Kidney (tissue), 14 donors: Measurements from ENCODE around the gene BRD3OS. TPM values are rescaled to one million over a fixed set of nuclear protein-coding genes. Genes with fewer than 3 reads are reported as not detected.

Source experiments
- DNase-seq, 5 donors: peaks; one replicate each; pipeline ENCODE4 v3.0.0-alpha.2; 2013 to 2020
- FAIRE-seq: peaks from 2 replicates; lab custom pipeline; 2012; peaks lifted over from hg19 to GRCh38; lab: Jason Lieb, UNC
- H3K27ac ChIP-seq, 2 donors: one replicate each; pipeline ENCODE4 v1.7.0; 2013; ENCODE audit warnings: low read depth in 2 of 2, low read length in 2 of 2, inconsistent platforms in 1 of 2
- H3K27me3 ChIP-seq: one replicate; pipeline ENCODE4 v1.7.1; 2013; ENCODE audit warnings: low read length, inconsistent platforms; ENCODE audit not compliant: control insufficient read depth, insufficient read depth
- H3K36me3 ChIP-seq, 3 donors: one replicate each; pipeline versions ENCODE4 v1.7.0 to v1.7.1; 2013; ENCODE audit warnings: low read length in 3 of 3, control low read depth in 1 of 3, inconsistent platforms in 1 of 3; ENCODE audit not compliant: insufficient read depth in 3 of 3, control insufficient read depth in 2 of 3
- H3K4me1 ChIP-seq, 3 donors: one replicate each; pipeline versions ENCODE4 v1.7.0 to v1.7.1; 2013; ENCODE audit warnings: low read length in 3 of 3, inconsistent platforms in 1 of 3, low read depth in 1 of 3; ENCODE audit not compliant: control insufficient read depth in 2 of 3, insufficient read depth in 2 of 3
- H3K4me3 ChIP-seq, 3 donors: one replicate each; pipeline versions ENCODE4 v1.7.0 to v1.8.1; 2013; ENCODE audit warnings: low read length in 3 of 3, control low read depth in 1 of 3, inconsistent platforms in 1 of 3
- H3K9ac ChIP-seq, 3 donors: one replicate each; pipeline versions ENCODE4 v1.7.0 to v1.7.1; 2013; ENCODE audit warnings: low read length in 3 of 3, control low read depth in 1 of 3, inconsistent platforms in 1 of 3
- H3K9me3 ChIP-seq, 3 donors: one replicate each; pipeline versions ENCODE4 v1.7.0 to v1.7.1; 2013; ENCODE audit warnings: low read length in 3 of 3, control low read depth in 1 of 3, inconsistent platforms in 1 of 3; ENCODE audit not compliant: control insufficient read depth in 2 of 3, insufficient read depth in 1 of 3
- intact Hi-C: fragments of 100-400 bp; cut with DNase I; formaldehyde crosslinking; loops from one replicate; pipeline ENCODE4 v1.11.1; 2022
- polyA plus RNA-seq: library from polyadenylated mRNA; stranded (reverse); fragments of 350-450 nt; fragmentation: Illumina TruSeq; extraction: RNeasy Lipid Tissue Mini Kit (QIAGEN cat#74804); gene quantifications from one replicate; pipeline ENCODE4 v1.2.3, GENCODE V29; 2014; ENCODE audit warnings: low read depth, low replicate concordance; ENCODE audit not compliant: insufficient read depth
- total RNA-seq: library from RNA; stranded (reverse); fragmentation: NEBNext Ultra II Directional; extraction: Animal tissue kit (Norgen Biotek cat#: 25700); gene quantifications from one replicate; pipeline ENCODE4 v1.2.1, GENCODE V29; 2021
- TF ChIP-seq, protein P1 (sequence below): IDR thresholded peaks from 3 replicates; pipeline ENCODE4 v1.5.1; 2012; ENCODE audit warnings: mild to moderate bottlenecking, moderate library complexity, borderline replicate concordance; ENCODE audit not compliant: insufficient read depth; ENCODE audit errors: extremely low read depth
- donor health status: control.
- donor health status: control.
- donor health status: control.
- donor health status: control.
- donor health status: control.
- donor health status: DM: yes; HTN: yes; CAD: no.
- donor health status: Normal renal cell carcinoma (clear cell type).

The BRD3OS gene
- total and polyA plus RNA-seq, 2 donors from 2014 or later, result 16.5 to 24.4 TPM

GRCh38 chr9:133992780-133993634 lies 32.3 kb upstream of the BRD3OS start:
- intact Hi-C loops, result no loop called here
- no peaks in the 10 kb centered on the region for H3K36me3 ChIP-seq
- peaks cover 0 to 27% (median 13%) of the 10 kb centered on the region in 3 donors for H3K4me1 ChIP-seq
- no peak for FAIRE-seq
- peak; percentile 77 to 96 (median 86) for DNase-seq
- peak overlapping the region; percentile 41 to 87 (median 53) for H3K4me3 ChIP-seq
- H3K27ac ChIP-seq, result peak overlapping the region; percentile 95 to 96
- H3K9me3 ChIP-seq, result no peaks in the 10 kb centered on the region
- H3K27me3 ChIP-seq, result no peaks in the 10 kb centered on the region
- peak overlapping the region in 2 of 3 donors; percentile 69 to 90 for H3K9ac ChIP-seq
- TF ChIP-seq, protein P1, sequence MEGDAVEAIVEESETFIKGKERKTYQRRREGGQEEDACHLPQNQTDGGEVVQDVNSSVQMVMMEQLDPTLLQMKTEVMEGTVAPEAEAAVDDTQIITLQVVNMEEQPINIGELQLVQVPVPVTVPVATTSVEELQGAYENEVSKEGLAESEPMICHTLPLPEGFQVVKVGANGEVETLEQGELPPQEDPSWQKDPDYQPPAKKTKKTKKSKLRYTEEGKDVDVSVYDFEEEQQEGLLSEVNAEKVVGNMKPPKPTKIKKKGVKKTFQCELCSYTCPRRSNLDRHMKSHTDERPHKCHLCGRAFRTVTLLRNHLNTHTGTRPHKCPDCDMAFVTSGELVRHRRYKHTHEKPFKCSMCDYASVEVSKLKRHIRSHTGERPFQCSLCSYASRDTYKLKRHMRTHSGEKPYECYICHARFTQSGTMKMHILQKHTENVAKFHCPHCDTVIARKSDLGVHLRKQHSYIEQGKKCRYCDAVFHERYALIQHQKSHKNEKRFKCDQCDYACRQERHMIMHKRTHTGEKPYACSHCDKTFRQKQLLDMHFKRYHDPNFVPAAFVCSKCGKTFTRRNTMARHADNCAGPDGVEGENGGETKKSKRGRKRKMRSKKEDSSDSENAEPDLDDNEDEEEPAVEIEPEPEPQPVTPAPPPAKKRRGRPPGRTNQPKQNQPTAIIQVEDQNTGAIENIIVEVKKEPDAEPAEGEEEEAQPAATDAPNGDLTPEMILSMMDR, result peak; percentile 32

DNA sequence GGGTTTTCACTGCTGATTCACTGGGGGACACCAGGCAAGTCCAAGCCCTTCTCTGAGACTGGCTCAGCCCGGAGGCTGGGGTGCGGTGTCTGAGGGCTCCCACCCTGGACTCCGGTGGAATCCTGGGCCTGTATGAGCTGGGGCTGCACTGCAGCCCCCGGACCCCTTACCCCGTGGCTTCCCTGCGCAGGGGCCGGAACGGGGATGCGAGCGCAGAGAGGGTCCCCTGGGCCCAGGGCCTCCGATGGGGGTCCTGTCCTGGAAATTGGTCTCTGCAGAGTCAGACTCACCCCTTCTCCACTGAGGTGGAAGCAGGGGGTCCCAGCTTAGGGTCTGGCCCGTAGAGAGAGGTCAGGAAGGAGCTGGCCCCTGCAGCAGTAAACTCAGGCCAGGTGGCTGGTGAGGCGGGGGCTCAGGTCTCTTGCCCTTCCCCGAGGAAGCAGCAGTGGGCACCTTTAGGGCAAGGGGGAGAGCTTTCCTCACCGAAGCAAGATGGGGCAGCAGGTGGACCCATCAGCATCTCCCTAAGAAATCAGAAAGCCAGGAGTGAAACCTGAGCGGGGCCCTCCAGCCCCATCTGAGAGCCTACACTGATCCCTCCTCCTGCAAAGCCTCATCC lies 31.5 kb upstream of the BRD3OS start:
- H3K4me3 ChIP-seq, result peak overlapping the region in 2 of 3 donors; percentile 53 to 87
- H3K4me1 ChIP-seq, result peaks cover 0 to 27% (median 13%) of the 10 kb centered on the region in 3 donors
- no peaks in the 10 kb centered on the region for H3K27me3 ChIP-seq
- no peak for FAIRE-seq
- TF ChIP-seq, protein P1, result no peak
- no peaks in the 10 kb centered on the region for H3K9me3 ChIP-seq
- no peaks in the 10 kb centered on the region for H3K36me3 ChIP-seq
- H3K9ac ChIP-seq, result peak overlapping the region in 2 of 3 donors; percentile 69 to 90
- DNase-seq, result peak in 1 of 5 donors; percentile 61
- intact Hi-C loops, result no loop called here
- peak overlapping the region; percentile 95 to 96 for H3K27ac ChIP-seq

DNA sequence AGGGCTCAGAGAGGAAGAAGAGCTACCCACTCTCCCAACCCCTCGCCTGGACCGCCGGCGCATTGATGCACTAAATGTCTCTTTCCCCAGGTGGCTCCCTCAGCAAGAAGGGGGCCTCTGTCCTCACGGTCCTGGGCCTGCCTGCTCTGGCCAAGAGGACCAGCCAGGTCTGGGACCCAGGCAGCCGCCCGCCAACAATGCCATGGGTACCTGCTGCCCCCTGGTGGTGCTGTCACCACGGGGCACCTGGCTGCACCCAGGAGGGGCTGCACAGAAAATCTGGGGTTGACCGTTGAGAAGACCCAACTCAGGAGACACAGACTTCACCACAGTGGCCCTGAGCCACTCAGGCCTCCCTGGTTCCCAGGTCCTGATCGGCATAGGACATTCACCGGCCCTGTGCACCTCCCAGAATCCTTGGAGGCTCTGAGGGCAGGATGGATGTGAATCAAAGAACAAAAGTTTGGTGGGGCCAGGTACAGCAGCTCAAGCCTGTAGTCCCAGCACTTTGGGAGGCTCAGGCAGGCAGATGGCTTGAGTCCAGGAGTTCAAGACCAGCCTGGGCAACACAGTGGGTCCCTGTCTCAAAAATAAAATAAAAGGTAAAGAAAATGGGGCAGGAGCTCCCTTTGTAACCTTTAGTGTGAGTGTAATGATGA lies 30.8 kb upstream of the BRD3OS start:
- FAIRE-seq, result no peak
- H3K27ac ChIP-seq, result no peak overlapping the region
- H3K36me3 ChIP-seq, result no peaks in the 10 kb centered on the region
- peaks cover 0 to 27% (median 13%) of the 10 kb centered on the region in 3 donors for H3K4me1 ChIP-seq
- TF ChIP-seq, protein P1, result peak; percentile 98
- intact Hi-C loops, result loop anchor here (5.0 kb wide), 1 partner anchor 202 kb away; no protein-coding TSS in a partner anchor
- no peaks in the 10 kb centered on the region for H3K27me3 ChIP-seq
- no peak overlapping the region for H3K4me3 ChIP-seq
- DNase-seq, result peak; percentile 84 to 92 (median 88)
- H3K9ac ChIP-seq, result no peak overlapping the region
- H3K9me3 ChIP-seq, result no peaks in the 10 kb centered on the region
